ENCODE results near the gene PLA2G2F.
A peak's percentile ranks its signal among the peaks of the same experiment; 100 is the strongest.

PLA2G2F gene

DNA sequence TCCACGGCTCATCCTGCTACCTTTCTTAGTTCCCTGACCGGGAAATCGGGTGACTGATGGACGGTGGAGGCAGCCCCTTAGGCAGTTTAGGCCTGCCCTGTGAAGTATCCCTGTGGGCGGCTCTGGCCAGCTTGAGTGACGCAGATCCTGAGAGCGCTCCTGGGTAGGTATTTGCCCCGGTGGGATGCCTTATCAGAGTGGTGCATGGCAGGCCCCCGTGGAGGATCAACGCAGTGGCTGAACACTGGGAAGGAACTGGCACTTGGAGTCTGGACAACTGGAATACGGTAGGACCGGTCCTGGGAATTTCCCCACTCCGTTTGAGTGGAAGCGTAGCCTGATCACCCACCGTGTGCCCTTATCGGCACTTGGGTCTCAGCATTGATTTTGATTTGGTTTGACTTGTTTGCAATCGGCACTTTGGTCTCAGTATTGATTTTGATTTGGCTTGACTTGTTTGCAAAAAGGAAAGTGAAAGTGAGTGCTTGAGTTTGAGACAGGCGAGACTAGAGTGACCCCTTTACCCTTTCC is 15.2 kb downstream of the PLA2G2F start:
- DNase-seq (ENCODE audit: extremely low spot score), result no peak
- ChIA-PET CTCF (no interaction called here), POLR2A (no interaction called here)
- TF ChIP-seq LEF1 (IDR thresholded peaks at IDR 0.05; ENCODE audit: borderline replicate concordance) (no peak), L3MBTL2 (conservative IDR thresholded peaks at IDR 0.05) (no peak), FOXK2 (IDR thresholded peaks at IDR 0.05) (no peak), FOXM1 (IDR thresholded peaks at IDR 0.05; ENCODE audit: borderline replicate concordance) (no peak), NFRKB (IDR thresholded peaks at IDR 0.05) (no peak), PKNOX1 (IDR thresholded peaks at IDR 0.05) (no peak), ZNF384 (IDR thresholded peaks at IDR 0.05) (no peak)

DNA sequence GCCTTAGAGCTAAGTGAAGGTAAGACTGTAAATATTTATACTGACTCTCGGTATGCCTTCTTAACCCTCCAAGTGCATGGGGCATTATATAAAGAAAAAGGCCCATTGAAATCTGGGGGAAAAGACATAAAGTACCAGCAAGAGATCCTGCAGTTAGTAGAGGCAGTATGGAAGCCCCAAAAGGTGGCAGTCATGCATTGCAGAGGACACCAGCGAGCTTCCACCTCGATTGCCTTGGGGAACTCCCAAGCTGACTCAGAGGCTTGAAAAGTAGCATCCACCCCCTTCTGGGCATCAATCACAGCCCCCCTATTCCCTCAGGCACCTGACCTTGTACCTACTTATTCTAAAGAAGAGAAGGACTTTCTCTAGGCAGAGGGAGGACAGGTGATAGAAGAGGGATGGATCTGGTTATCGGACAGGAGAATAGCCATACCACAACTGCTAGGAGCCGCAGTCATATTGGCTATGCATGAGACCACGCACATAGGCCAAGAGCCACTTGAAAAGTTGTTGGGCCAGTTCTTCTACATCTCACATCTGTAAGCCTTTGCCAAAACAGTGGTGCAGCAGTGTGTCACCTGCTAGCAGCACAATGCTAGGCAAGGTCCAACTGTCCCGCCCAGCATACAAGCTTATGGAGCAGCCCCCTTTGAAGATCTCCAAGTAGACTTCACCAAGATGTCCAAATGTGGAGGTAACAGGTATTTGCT is 19.4 kb downstream of the PLA2G2F start:
- TF ChIP-seq SP1 (IDR thresholded peaks at IDR 0.05), result no peak
- no peak for TF ChIP-seq L3MBTL2 (conservative IDR thresholded peaks at IDR 0.05)
- TF ChIP-seq FOXM1 (IDR thresholded peaks at IDR 0.05; ENCODE audit: borderline replicate concordance), result no peak
- CTCF ChIA-PET, result interaction anchor here (0.7 kb wide), 1 partner anchor 184 kb away, joined by 3 read pairs; no protein-coding TSS in a partner anchor
- POLR2A ChIA-PET, result no interaction called here
- DNase-seq (ENCODE audit: extremely low spot score), result no peak

DNA sequence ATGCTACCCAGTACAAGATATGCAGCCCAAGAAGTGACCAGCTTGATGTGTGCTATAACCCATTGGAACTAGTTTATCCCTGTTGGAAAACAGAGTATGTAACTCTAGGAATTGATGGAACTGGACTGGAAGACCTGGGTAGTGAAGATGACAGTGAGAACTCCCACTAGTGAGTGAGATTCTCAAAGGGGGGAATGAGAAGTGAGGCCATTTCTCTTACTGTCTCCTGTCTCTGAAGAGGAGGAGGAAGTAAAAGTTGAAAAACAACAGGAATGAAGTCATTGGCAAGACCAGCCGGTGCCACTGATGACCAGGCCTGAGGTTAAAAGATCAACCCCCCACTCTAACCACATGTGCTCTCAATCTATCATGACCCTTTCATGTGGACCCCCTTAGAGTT is 20.9 kb downstream of the PLA2G2F start:
- TF ChIP-seq FOXA1 (IDR thresholded peaks at IDR 0.05) (no peak), PKNOX1 (IDR thresholded peaks at IDR 0.05) (no peak), L3MBTL2 (conservative IDR thresholded peaks at IDR 0.05) (no peak), NFRKB (IDR thresholded peaks at IDR 0.05) (no peak), SUZ12 (IDR thresholded peaks at IDR 0.05) (no peak), TARDBP (IDR thresholded peaks at IDR 0.05) (no peak), ZNF384 (IDR thresholded peaks at IDR 0.05) (no peak), ELF4 (IDR thresholded peaks at IDR 0.05) (no peak)
- DNase-seq (ENCODE audit: extremely low spot score), result no peak
- CTCF ChIA-PET, result no interaction called here
- POLR2A ChIA-PET, result no interaction called here

- TF ChIP-seq L3MBTL2 (conservative IDR thresholded peaks at IDR 0.05), result no peak
- no peak for TF ChIP-seq SP1 (IDR thresholded peaks at IDR 0.05)
- DNase-seq (ENCODE audit: extremely low spot score), result no peak
- POLR2A ChIA-PET, result no interaction called here
- CTCF ChIA-PET, result no interaction called here
Measured at GRCh38 chr1:20164694-20165202, 25.6 kb downstream of the PLA2G2F start.

- no peak for DNase-seq (ENCODE audit: extremely low spot score)
- ChIA-PET CTCF (interaction anchor here (0.6 to 1.1 kb wide), 2 partner anchors 28 to 31 kb away, joined by 3 read pairs; no protein-coding TSS in a partner anchor), POLR2A (no interaction called here)
- TF ChIP-seq HDGF (IDR thresholded peaks at IDR 0.05; ENCODE audit: borderline replicate concordance) (no peak), PKNOX1 (IDR thresholded peaks at IDR 0.05) (0 out of 2 replicates have a peak, but pooled peaks have one; percentile 14)
Measured at GRCh38 chr1:20165522-20165951, 26.4 kb downstream of the PLA2G2F start.

GRCh38 chr1:20166051-20166450 is 26.9 kb downstream of the PLA2G2F start:
- ChIA-PET POLR2A (no interaction called here), CTCF (interaction anchor here (0.6 to 1.1 kb wide), 2 partner anchors 28 to 30 kb away, joined by 3 read pairs; no protein-coding TSS in a partner anchor)
- DNase-seq (ENCODE audit: extremely low spot score), result no peak
- no peak for TF ChIP-seq FOXK2 (IDR thresholded peaks at IDR 0.05)
- no peak for TF ChIP-seq FOXA1 (IDR thresholded peaks at IDR 0.05)
- no peak for TF ChIP-seq SP1 (IDR thresholded peaks at IDR 0.05)
- no peak for TF ChIP-seq CTBP1 (IDR thresholded peaks at IDR 0.05; ENCODE audit: borderline replicate concordance)
- no peak for TF ChIP-seq LEF1 (IDR thresholded peaks at IDR 0.05; ENCODE audit: borderline replicate concordance)
- TF ChIP-seq NFRKB (IDR thresholded peaks at IDR 0.05), result no peak
- TF ChIP-seq L3MBTL2 (conservative IDR thresholded peaks at IDR 0.05), result no peak
- no peak for TF ChIP-seq TARDBP (IDR thresholded peaks at IDR 0.05)
- TF ChIP-seq PKNOX1 (IDR thresholded peaks at IDR 0.05), result no peak
- no peak for TF ChIP-seq ARNT (IDR thresholded peaks at IDR 0.05)
- TF ChIP-seq SUZ12 (IDR thresholded peaks at IDR 0.05), result no peak
- no peak for TF ChIP-seq ELF4 (IDR thresholded peaks at IDR 0.05)

- ChIA-PET CTCF (interaction anchor here (0.7 kb wide), 1 partner anchor 15 kb away, joined by 4 read pairs; no protein-coding TSS in a partner anchor), POLR2A (no interaction called here)
- DNase-seq (ENCODE audit: extremely low spot score), result no peak
- no peak for TF ChIP-seq FOXK2 (IDR thresholded peaks at IDR 0.05)
- no peak for TF ChIP-seq LEF1 (IDR thresholded peaks at IDR 0.05; ENCODE audit: borderline replicate concordance)
- no peak for TF ChIP-seq FOXM1 (IDR thresholded peaks at IDR 0.05; ENCODE audit: borderline replicate concordance)
- no peak for TF ChIP-seq BHLHE40 (IDR thresholded peaks at IDR 0.05; ENCODE audit: borderline replicate concordance)
- no peak for TF ChIP-seq ELF4 (IDR thresholded peaks at IDR 0.05)
- no peak for TF ChIP-seq ZNF384 (IDR thresholded peaks at IDR 0.05)
- no peak for TF ChIP-seq SP1 (IDR thresholded peaks at IDR 0.05)
- TF ChIP-seq ARNT (IDR thresholded peaks at IDR 0.05), result no peak
- no peak for TF ChIP-seq NFRKB (IDR thresholded peaks at IDR 0.05)
- no peak for TF ChIP-seq TARDBP (IDR thresholded peaks at IDR 0.05)
- TF ChIP-seq L3MBTL2 (conservative IDR thresholded peaks at IDR 0.05), result no peak
- no peak for TF ChIP-seq PKNOX1 (IDR thresholded peaks at IDR 0.05)
- TF ChIP-seq CTBP1 (IDR thresholded peaks at IDR 0.05; ENCODE audit: borderline replicate concordance), result no peak
- no peak for TF ChIP-seq FOXA1 (IDR thresholded peaks at IDR 0.05)
- no peak for TF ChIP-seq SUZ12 (IDR thresholded peaks at IDR 0.05)
- TF ChIP-seq HDGF (IDR thresholded peaks at IDR 0.05; ENCODE audit: borderline replicate concordance), result no peak
Measured at GRCh38 chr1:20167126-20167525, 28.0 kb downstream of the PLA2G2F start.

Data from HEK293T (cell line).